Measurements from ENCODE around the gene RFXANK. TPM values are rescaled to one million over a fixed set of nuclear protein-coding genes. Genes with fewer than 3 reads are reported as not detected.

RFXANK gene
- total RNA-seq, 1 experiment from 2014 or later: 81.8 TPM

GRCh38 chr19:19211499-19212420, 19.7 kb downstream of the RFXANK start, which contains the start of gene NCAN:
NCAN (plus strand) TSS chr19:19211958; CDS start chr19:19216954, 4,996 bp downstream.
- peaks cover 3% of the 10 kb centered on the region; the same call in 1 of the 2 replicates for H3K4me1 ChIP-seq (ENCODE audit: insufficient read depth, low read length)
- H3K79me1 ChIP-seq (ENCODE audit: insufficient read depth, low read depth, low read length, poor library complexity, severe bottlenecking): no peaks in the 10 kb centered on the region
- H3K27ac Mint-ChIP-seq: no peak within 1 kb of the TSS; a peak in 1 of 7 replicates
- no peak within 1 kb of the TSS for H3K56ac ChIP-seq (ENCODE audit: insufficient read length, low read depth, low read length)
- no peak within 1 kb of the TSS for H3T11ph ChIP-seq (ENCODE audit: low read length)
- no peak within 1 kb of the TSS for H3K9ac ChIP-seq (ENCODE audit: extremely low read depth, insufficient read length, low read length)
- no peak within 1 kb of the TSS for H3K18ac ChIP-seq (ENCODE audit: insufficient read length, low read depth, low read length)
- no peak within 1 kb of the TSS for H2BK20ac ChIP-seq (ENCODE audit: low read depth, low read length, poor library complexity, severe bottlenecking)
- H3K4ac ChIP-seq (ENCODE audit: low read depth, low read length): no peak within 1 kb of the TSS
- peaks cover 4 to 27% of the 10 kb centered on the region in 2 experiments for H3K4me1 Mint-ChIP-seq
- no peaks in the 10 kb centered on the region for H3K79me2 ChIP-seq (ENCODE audit: insufficient read depth, low read length)
- H4K91ac ChIP-seq (ENCODE audit: insufficient read length, low read depth, low read length): no peak within 1 kb of the TSS
- H2BK15ac ChIP-seq (ENCODE audit: low read depth, low read length): no peak within 1 kb of the TSS
- TF ChIP-seq CTCF (conservative IDR thresholded peaks at IDR 0.05): no peak
- H2BK5ac ChIP-seq (ENCODE audit: insufficient read length, low read length): no peak within 1 kb of the TSS
- no peaks in the 10 kb centered on the region for H4K20me1 ChIP-seq (ENCODE audit: control insufficient read depth, insufficient read depth, insufficient read length)
- DNase-seq: peak; percentile 47
- H2BK12ac ChIP-seq (ENCODE audit: insufficient read length, low read depth, low read length): no peak within 1 kb of the TSS
- H3K4me2 ChIP-seq (ENCODE audit: insufficient read depth, insufficient read length, low read length): peak within 1 kb of the TSS; percentile 47
- no peak within 1 kb of the TSS for H2AFZ ChIP-seq (ENCODE audit: low read length)
- H3K27me3 Mint-ChIP-seq (ENCODE audit: low read depth): peaks cover 96% of the 10 kb centered on the region
- peak within 1 kb of the TSS; percentile 61 to 83 for H3K4me3 Mint-ChIP-seq
- H3K27me3 ChIP-seq (ENCODE audit: insufficient read depth, low read length): peaks cover 36% of the 10 kb centered on the region
- no peaks in the 10 kb centered on the region for H3K9me3 ChIP-seq (ENCODE audit: control insufficient read depth, low read depth, low read length)
- no peak within 1 kb of the TSS; the same call in 1 of the 2 replicates for H3K14ac ChIP-seq (ENCODE audit: insufficient read depth, low read length)
- H3K36me3 Mint-ChIP-seq (ENCODE audit: insufficient read depth in 1 of 3, low read depth in 3 of 3): no peaks in the 10 kb centered on the region; a peak in 1 of 7 replicates
- no peak within 1 kb of the TSS for H2BK120ac ChIP-seq (ENCODE audit: low read depth, low read length, poor library complexity, severe bottlenecking)
- no peak within 1 kb of the TSS for H2AK5ac ChIP-seq (ENCODE audit: insufficient read length, low read length)
- peaks cover 11% of the 10 kb centered on the region for H3K23me2 ChIP-seq (ENCODE audit: insufficient read length, low read depth, low read length, poor library complexity, severe bottlenecking)
- WGBS (ENCODE audit: extremely low coverage, insufficient read length, low lambda C conversion rate): no CpG with 5 or more reads among the region's 54 CpGs
- H3K23ac ChIP-seq (ENCODE audit: insufficient read length, low read depth, low read length): no peak within 1 kb of the TSS
- H4K5ac ChIP-seq (ENCODE audit: insufficient read length, low read depth, low read length): no peak within 1 kb of the TSS
- H3K9me3 Mint-ChIP-seq: peaks cover 0 to 8% of the 10 kb centered on the region in 2 experiments; a peak in 2 of 5 replicates
- H4K8ac ChIP-seq (replicated peaks; ENCODE audit: insufficient read length, low read depth, low read length): no peak within 1 kb of the TSS
- H3K27ac ChIP-seq (ENCODE audit: insufficient read length, low read depth, low read length): no peak within 1 kb of the TSS
